NCI-H1105 treated with DMSO at 0.1 percent for 48 hours (cell line): ENCODE results near the gene PTGFRN.
A peak's percentile ranks its signal among the peaks of the same experiment; 100 is the strongest.

Source experiments
- DNase-seq: peaks from one replicate; lab custom pipeline; 2025; lab: John Stamatoyannopoulos, UW

PTGFRN gene

DNA sequence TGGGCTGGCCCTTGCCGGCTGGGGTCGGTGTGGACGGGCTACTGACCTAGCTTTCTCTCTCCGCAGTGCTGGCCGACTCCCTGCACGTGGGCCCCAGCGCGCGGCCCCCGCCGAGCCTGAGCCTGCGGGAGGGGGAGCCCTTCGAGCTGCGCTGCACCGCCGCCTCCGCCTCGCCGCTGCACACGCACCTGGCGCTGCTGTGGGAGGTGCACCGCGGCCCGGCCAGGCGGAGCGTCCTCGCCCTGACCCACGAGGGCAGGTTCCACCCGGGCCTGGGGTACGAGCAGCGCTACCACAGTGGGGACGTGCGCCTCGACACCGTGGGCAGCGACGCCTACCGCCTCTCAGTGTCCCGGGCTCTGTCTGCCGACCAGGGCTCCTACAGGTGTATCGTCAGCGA lies 34.9 kb downstream of the PTGFRN start:
- DNase-seq: no peak

DNA sequence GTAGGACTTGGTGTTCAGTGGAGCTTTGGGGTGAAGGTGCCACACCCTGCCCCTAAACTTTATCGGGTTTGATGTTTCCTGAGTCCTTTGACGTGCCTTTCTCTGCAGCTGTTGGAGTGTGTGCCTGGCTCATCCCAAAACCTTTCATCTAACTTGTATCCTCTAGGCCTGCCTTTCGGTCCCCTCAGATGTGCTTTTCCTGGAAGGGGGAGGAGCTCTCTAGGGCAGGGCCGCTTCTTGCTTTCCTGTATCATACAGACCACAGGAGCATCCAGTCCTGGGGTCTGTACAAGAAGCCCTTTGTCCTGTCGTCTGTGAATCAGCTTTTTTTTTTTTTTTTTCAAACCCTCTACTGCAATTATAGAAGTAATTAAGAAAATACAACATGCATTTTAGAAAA lies 35.7 kb downstream of the PTGFRN start:
- DNase-seq: no peak

GRCh38 chr1:116945996-116946395 lies 36.3 kb downstream of the PTGFRN start:
- DNase-seq: no peak

DNA sequence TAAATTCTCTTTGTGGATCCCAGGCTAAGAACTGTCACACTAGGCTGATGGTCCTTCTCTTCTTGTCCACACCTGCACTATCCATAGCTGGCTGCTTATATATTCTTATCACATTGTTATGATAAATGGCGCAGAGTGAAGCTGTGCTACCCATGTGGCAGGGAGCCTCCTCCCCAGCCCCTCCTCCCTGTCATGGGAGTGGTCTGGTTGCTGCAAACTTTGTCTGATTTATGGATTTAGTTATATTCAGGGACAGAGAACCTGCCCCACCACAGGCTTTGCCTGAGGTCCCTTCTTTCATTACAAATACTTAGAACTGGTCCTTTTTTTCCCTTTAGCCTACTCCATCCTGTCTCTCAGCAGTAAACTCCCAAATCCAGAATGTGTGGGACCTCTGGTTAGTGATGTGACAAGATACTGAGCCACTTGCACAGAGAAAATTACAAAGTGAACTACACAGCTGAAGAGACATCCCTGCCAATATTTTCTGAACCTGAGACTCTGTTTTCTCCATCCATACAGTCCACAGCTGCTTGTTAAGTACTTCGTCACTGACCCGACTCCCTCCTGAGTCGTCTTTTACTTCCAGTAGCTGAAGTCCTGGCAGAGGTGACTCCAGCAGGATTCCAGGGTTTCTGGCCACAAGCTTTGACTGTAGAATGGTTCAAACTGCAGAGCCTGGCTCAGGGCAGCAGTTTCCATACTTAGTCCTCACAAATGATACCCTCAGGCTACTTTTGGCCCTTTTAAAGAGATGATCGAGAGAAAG lies 37.6 kb downstream of the PTGFRN start:
- DNase-seq: no peak

GRCh38 chr1:116948046-116948445 lies 38.3 kb downstream of the PTGFRN start:
- no peak for DNase-seq

DNA sequence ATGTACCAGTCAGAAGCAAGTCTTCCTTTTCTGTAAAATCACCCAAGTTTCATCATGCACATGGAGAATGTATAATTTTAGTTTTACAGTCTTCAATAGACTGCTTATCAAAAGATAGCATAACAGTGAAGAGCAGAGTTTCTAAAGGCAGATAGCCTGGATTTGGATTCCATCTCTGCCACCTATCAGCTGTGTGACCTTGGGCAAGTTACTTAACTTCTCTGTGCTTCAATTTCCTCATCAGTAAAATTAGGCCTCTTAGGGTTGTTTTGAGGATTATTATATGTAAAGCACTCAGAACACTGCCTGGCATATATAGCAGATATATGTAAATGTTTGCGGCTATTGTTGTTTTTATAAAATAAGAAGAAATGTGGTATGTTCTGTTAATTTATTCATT lies 38.9 kb downstream of the PTGFRN start:
- no peak for DNase-seq

DNA sequence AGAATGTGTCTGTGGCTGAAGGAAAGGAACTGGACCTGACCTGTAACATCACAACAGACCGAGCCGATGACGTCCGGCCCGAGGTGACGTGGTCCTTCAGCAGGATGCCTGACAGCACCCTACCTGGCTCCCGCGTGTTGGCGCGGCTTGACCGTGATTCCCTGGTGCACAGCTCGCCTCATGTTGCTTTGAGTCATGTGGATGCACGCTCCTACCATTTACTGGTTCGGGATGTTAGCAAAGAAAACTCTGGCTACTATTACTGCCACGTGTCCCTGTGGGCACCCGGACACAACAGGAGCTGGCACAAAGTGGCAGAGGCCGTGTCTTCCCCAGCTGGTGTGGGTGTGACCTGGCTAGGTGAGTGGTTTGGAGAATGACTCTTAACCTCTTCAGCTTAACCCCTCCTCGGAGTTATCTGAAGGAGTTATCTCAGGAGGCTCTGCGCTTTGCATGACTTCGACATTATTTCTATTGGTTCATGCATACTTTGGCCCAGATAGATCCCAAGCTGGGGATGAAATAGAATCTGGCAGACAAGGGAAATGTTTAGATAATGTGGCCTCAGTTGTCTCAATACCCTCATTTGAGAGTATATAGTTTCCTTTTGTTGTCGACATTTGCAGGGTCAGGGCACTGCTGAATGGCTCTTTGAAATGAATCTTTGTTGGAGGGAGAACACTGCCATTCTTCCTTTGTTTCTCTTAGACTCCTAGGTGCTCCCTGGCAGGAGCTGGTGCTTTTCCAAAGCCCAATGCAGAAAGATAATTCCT lies 39.7 kb downstream of the PTGFRN start:
- no peak for DNase-seq

- DNase-seq: no peak
Measured at GRCh38 chr1:116950517-116951199, 40.9 kb downstream of the PTGFRN start.

GRCh38 chr1:116951200-116951935 lies 41.7 kb downstream of the PTGFRN start:
- DNase-seq: no peak

GRCh38 chr1:116952738-116953275 lies 43.1 kb downstream of the PTGFRN start:
- no peak for DNase-seq

DNA sequence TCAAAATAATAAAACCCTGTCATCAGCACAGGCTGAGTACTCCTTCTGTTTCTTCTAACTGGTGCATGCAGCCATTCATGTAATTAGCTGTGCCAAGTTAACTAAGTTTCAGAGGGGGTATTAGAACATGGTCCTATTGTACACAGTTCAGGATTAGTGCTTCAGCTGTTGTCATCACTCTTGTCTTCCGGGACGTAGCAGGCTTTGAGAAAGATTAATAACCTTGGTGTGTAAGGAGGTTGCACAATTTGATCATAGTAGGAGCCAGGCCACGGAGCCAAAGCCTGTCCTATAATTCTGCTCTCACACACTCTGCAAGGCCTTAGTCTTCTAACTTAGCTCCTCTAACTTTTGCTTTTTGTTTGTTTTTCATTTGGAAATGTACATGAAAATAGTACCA lies 44.7 kb downstream of the PTGFRN start:
- no peak for DNase-seq

- peak; percentile 72 for DNase-seq
Measured at GRCh38 chr1:116956378-116956777, 46.7 kb downstream of the PTGFRN start.

DNA sequence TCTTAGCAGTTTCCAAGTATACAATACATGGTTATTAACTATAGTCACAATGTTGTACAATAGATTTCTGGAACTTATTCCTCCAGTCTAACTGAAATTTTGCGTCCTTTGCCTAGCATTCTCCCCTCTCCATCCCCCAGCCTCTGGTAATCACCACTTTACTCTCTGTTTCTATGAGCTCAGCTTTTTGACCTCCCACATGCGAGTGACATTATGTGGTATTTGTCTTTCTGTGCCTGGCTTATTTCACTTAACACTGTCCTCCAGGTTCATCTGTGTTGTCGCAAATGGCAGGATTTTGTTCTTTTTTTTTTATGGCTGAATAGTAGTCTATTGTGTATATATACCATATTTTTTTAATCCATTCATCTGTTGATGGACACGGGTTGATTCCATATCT lies 47.9 kb downstream of the PTGFRN start:
- no peak for DNase-seq

GRCh38 chr1:116958110-116958509 lies 48.4 kb downstream of the PTGFRN start:
- no peak for DNase-seq

GRCh38 chr1:116958977-116959376 lies 49.3 kb downstream of the PTGFRN start:
- no peak for DNase-seq

DNA sequence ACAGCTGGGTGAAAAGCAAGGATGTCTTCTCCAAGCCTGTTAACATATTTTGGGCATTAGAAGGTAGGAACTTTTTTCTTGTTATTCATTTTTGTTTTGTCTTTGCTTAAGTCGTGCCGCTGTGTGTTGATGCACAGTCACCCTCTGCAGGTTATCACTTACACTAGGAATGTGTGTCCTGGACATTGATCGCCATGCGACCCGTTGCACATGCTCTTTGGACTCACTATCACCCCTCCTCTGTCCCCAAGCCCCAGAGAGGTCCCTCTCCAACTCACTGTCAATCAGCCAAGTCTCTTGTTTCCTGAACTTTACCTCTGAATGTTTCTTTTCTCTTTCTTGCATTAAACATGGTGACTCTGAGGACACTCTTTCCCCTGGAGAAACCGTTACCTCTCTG lies 51.9 kb downstream of the PTGFRN start:
- DNase-seq: no peak

- DNase-seq: no peak
Measured at GRCh38 chr1:116962987-116963639, 53.4 kb downstream of the PTGFRN start.

DNA sequence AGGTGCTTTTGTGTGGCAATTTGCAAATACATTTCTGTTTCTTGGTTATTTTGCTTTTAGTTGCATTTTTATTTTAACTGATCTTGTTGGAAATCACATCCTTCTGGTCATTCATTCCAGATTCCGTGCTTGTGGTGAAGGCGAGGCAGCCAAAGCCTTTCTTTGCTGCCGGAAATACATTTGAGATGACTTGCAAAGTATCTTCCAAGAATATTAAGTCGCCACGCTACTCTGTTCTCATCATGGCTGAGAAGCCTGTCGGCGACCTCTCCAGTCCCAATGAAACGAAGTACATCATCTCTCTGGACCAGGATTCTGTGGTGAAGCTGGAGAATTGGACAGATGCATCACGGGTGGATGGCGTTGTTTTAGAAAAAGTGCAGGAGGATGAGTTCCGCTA lies 57.1 kb downstream of the PTGFRN start:
- DNase-seq: no peak

GRCh38 chr1:116968724-116969123 lies 59.0 kb downstream of the PTGFRN start:
- DNase-seq: no peak

- no peak for DNase-seq
Measured at GRCh38 chr1:116971258-116971860, 61.6 kb downstream of the PTGFRN start.
